Fibroblast of peridontal ligament (primary cell): Measurements from ENCODE around the gene MAD1L1.

Experiments
- DNase-seq: peaks from one replicate; pipeline ENCODE4 v3.0.0-alpha.2; 2010; ENCODE audit errors: extremely low read depth

The MAD1L1 gene

GRCh38 chr7:2232766-2233520 is at the start of gene MAD1L1:
TSS of gene MAD1L1 (minus strand) at chr7:2232945. CDS start at chr7:2230133, 2,812 bp downstream.
- peak; percentile 88 for DNase-seq

- no peak for DNase-seq
Observed at GRCh38 chr7:2282185-2282751, 49.5 kb upstream of the MAD1L1 start.

- peak; percentile 67 for DNase-seq
Observed at GRCh38 chr7:2281541-2281940, 48.8 kb upstream of the MAD1L1 start.

- DNase-seq, result no peak
Observed at GRCh38 chr7:2280424-2280823, 47.7 kb upstream of the MAD1L1 start.

GRCh38 chr7:2279896-2280295 is 47.2 kb upstream of the MAD1L1 start:
- DNase-seq, result peak; percentile 40

- no peak for DNase-seq
Observed at GRCh38 chr7:2278026-2278425, 45.3 kb upstream of the MAD1L1 start.

- DNase-seq, result no peak
Observed at GRCh38 chr7:2276107-2276506, 43.4 kb upstream of the MAD1L1 start.

- no peak for DNase-seq
Observed at GRCh38 chr7:2275101-2275500, 42.4 kb upstream of the MAD1L1 start.

- no peak for DNase-seq
Observed at GRCh38 chr7:2274666-2275065, 41.9 kb upstream of the MAD1L1 start.

- DNase-seq, result no peak
Observed at GRCh38 chr7:2273866-2274265, 41.1 kb upstream of the MAD1L1 start.

GRCh38 chr7:2272031-2272430 is 39.3 kb upstream of the MAD1L1 start:
- DNase-seq, result no peak

- DNase-seq, result no peak
Observed at GRCh38 chr7:2271273-2272026, 38.7 kb upstream of the MAD1L1 start.

- no peak for DNase-seq
Observed at GRCh38 chr7:2270495-2270894, 37.8 kb upstream of the MAD1L1 start.

GRCh38 chr7:2269991-2270460 is 37.3 kb upstream of the MAD1L1 start:
- no peak for DNase-seq

GRCh38 chr7:2269089-2269990 is 36.6 kb upstream of the MAD1L1 start:
- peak; percentile 11 for DNase-seq

- DNase-seq, result no peak
Observed at GRCh38 chr7:2266911-2267310, 34.2 kb upstream of the MAD1L1 start.

- no peak for DNase-seq
Observed at GRCh38 chr7:2264158-2264557, 31.4 kb upstream of the MAD1L1 start.

- no peak for DNase-seq
Observed at GRCh38 chr7:2263176-2263575, 30.4 kb upstream of the MAD1L1 start.

- DNase-seq, result no peak
Observed at GRCh38 chr7:2261611-2262010, 28.9 kb upstream of the MAD1L1 start.

- no peak for DNase-seq
Observed at GRCh38 chr7:2260820-2261219, 28.1 kb upstream of the MAD1L1 start.

GRCh38 chr7:2259480-2259879 is 26.7 kb upstream of the MAD1L1 start:
- no peak for DNase-seq
